ENCODE measurements around the gene MAP2K2. TPM values are rescaled to one million over a fixed set of nuclear protein-coding genes. Genes with fewer than 3 reads are reported as not detected.

Gene MAP2K2
- total RNA-seq, 4 donors from 2014 or later = 76.9 to 128 (median 93.8) TPM

- intact Hi-C loops (cut with DNase I) = no loop called here
- TF ChIP-seq, protein P1, sequence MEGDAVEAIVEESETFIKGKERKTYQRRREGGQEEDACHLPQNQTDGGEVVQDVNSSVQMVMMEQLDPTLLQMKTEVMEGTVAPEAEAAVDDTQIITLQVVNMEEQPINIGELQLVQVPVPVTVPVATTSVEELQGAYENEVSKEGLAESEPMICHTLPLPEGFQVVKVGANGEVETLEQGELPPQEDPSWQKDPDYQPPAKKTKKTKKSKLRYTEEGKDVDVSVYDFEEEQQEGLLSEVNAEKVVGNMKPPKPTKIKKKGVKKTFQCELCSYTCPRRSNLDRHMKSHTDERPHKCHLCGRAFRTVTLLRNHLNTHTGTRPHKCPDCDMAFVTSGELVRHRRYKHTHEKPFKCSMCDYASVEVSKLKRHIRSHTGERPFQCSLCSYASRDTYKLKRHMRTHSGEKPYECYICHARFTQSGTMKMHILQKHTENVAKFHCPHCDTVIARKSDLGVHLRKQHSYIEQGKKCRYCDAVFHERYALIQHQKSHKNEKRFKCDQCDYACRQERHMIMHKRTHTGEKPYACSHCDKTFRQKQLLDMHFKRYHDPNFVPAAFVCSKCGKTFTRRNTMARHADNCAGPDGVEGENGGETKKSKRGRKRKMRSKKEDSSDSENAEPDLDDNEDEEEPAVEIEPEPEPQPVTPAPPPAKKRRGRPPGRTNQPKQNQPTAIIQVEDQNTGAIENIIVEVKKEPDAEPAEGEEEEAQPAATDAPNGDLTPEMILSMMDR (IDR thresholded peaks at IDR 0.05) = no peak
- TF ChIP-seq POLR2A (IDR thresholded peaks at IDR 0.05) = no peak
- DNase-seq = no peak
- Histone ChIP-seq H3K27ac (peak overlapping the region; percentile 29 to 61 (median 51)), H3K36me3 (peaks cover 4 to 70% (median 11%) of the 10 kb centered on the region in 3 donors), H3K4me3 (no peak overlapping the region), H3K9me3 (no peaks in the 10 kb centered on the region), H3K4me1 (peaks cover 13 to 48% (median 18%) of the 10 kb centered on the region in 3 donors), H3K27me3 (no peaks in the 10 kb centered on the region)
- WGBS, 2 donors = 80% methylated on average over 2 of the region's 14 CpGs; no CpG with 5 or more reads in 1 of the 2 donors
Measured at GRCh38 chr19:4042064-4042730, 81.7 kb downstream of the MAP2K2 start.

Small RNAs within 50 kb of the gene (small RNA-seq; reads per million reads assigned to genes)
- gene RF00017 = 0 reads per million in 4 donors

Other genes starting within 250 kb of the MAP2K2 start
- gene ATCAY, start 243.4 kb downstream of the MAP2K2 start, total RNA-seq = not detected
- gene NMRK2, start 191.1 kb downstream of the MAP2K2 start, total RNA-seq = not detected
- gene DAPK3, start 153.0 kb downstream of the MAP2K2 start, total RNA-seq = 10 to 100 TPM; 38.2 to 60.4 (median 45.9) TPM
- gene EEF2, start 138.7 kb downstream of the MAP2K2 start, total RNA-seq = 1,000 to 10,000 TPM; 1,210 to 2,054 (median 1,565) TPM
- 10 to 100 TPM; 11.4 to 15.1 (median 13.0) TPM for gene PIAS4, start 116.4 kb downstream of the MAP2K2 start, total RNA-seq
- 100 to 1,000 TPM in 1 of 4 donors, 10 to 100 TPM in 3; 60.5 to 187 (median 81.2) TPM for gene ZBTB7A, start 57.2 kb downstream of the MAP2K2 start, total RNA-seq
- gene CREB3L3, start 29.5 kb upstream of the MAP2K2 start, total RNA-seq = not detected
- gene SIRT6, start 58.4 kb upstream of the MAP2K2 start, total RNA-seq = 10 to 100 TPM in 3 of 4 donors, 1 to 10 TPM in 1; 9.0 to 23.3 (median 18.3) TPM
- gene ANKRD24, start 58.6 kb upstream of the MAP2K2 start, total RNA-seq = 1 to 10 TPM in 1 of 4 donors, under 1 TPM in 3; 0.04 to 2.0 (median 0.44) TPM
- gene EBI3, start 105.4 kb upstream of the MAP2K2 start, total RNA-seq = 1 to 10 TPM in 1 of 4 donors, under 1 TPM in 3; 0.27 to 5.0 (median 0.44) TPM
- 10 to 100 TPM; 18.5 to 33.0 (median 23.2) TPM for gene YJU2, start 123.0 kb upstream of the MAP2K2 start, total RNA-seq
- not detected for gene SHD, start 155.1 kb upstream of the MAP2K2 start, total RNA-seq
- gene TMIGD2, start 178.3 kb upstream of the MAP2K2 start, total RNA-seq = under 1 TPM in 3 of 4 donors, not detected in 1; 0.22 to 0.76 (median 0.38) TPM
- under 1 TPM in 2 of 4 donors, not detected in 2; 0.18 to 0.61 TPM for gene FSD1, start 180.5 kb upstream of the MAP2K2 start, total RNA-seq
- gene STAP2, start 214.7 kb upstream of the MAP2K2 start, total RNA-seq = 100 to 1,000 TPM in 1 of 4 donors, 10 to 100 TPM in 3; 61.4 to 131 (median 82.5) TPM
- 10 to 100 TPM in 1 of 4 donors, 1 to 10 TPM in 3; 2.5 to 11.1 (median 6.5) TPM for gene MPND, start 219.4 kb upstream of the MAP2K2 start, total RNA-seq

Data from esophagus squamous epithelium (tissue), 5 donors.